LoVo (cell line): ENCODE data around the gene EDEM3.
"Not testable (repeated sequence)": the region's sequence is repeated elsewhere in the genome, so short reads cannot be mapped to it uniquely, and the experiment has no call there.

Experiments
- DNase-seq: peaks from one replicate; pipeline ENCODE4 v3.0.0-alpha.2; 2016; ENCODE audit warnings: low spot score

EDEM3 gene

GRCh38 chr1:184768467-184768866 is 13.8 kb upstream of the EDEM3 start:
- no peak for DNase-seq

DNA sequence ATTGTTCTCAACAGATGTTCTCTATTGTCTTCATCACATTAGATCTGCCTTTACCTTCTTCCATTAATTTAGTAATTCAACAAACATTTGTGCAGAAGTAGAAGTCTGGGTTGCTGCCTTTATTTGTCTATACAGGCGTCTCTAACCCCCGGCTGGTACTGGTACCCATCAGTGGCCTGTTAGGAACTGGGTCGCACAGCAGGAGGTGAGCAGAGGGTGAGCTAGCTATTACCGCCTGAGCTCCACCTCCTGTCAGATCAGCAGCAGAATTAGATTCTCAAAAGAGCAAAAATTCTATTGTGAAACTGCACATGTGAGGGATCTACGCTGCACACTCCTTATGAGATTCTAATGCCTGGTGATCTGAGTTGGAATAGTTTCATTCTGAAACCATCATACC is 12.9 kb upstream of the EDEM3 start:
- DNase-seq = no peak

- no peak for DNase-seq
Measured at GRCh38 chr1:184764483-184764882, 9.8 kb upstream of the EDEM3 start.

DNA sequence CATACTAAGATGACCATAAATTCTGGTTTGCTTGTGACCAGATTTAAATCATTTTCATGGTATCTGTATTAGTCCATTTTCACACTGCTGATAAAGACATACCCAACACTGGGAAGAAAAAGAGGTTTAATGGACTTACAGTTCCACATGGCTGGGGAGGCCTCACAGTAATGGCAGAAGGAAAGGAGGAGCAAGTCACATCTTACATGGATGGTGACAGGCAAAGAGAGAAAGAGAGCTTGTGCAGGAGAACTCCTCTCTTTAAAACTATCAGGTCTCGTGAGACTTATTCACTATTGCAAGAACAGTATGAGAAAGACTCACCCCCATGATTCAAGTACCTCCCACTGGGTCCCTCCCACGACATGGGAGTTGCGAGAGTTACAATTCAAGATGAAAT is 8.9 kb upstream of the EDEM3 start:
- DNase-seq = not testable (repeated sequence)

DNA sequence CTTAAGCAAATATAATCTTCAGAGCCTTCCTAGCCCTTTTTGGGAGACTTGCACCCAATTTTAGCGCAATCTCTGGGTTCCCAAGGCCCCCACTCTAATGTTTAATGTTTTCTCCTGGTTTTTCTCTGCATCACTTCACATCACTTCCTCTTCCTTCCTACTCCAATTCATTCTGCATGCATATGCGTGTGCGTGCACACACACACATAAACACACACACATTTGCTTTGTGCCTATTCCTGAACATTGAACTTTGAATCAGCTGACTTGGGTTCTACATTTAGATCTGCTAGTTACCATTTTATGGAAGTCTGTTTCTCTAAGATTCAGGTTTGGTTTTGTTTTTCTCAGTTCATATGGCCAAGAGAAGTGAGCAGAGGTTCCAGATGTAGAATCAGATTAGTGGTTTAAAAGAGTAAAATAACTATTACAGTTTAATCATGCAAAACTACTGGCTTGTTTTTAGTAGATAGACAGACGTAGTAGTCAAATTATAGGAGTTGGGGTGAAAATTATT is 7.4 kb upstream of the EDEM3 start:
- DNase-seq = no peak

DNA sequence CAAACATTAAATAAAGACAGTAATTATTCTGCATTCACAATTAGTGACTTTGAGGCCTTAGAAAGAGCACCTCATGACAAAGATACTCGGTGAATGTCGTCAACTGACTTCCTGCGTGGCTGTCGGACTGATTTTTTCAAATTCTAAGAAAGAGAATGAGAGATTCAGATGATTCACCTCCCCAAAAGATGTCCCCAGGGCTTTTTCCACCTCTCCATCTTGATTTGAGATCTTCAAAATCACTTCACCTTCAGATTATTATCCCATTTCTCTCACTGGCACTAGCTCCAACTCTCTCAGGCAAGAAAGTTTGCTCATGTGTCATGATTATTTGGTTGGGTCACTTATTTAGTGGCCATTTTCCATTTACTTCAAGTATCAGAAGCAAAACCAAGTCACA is 5.0 kb upstream of the EDEM3 start:
- no peak for DNase-seq

- no peak for DNase-seq
Measured at GRCh38 chr1:184759112-184759511, 4.5 kb upstream of the EDEM3 start.

- no peak for DNase-seq
Measured at GRCh38 chr1:184757891-184758290, 3.2 kb upstream of the EDEM3 start.

DNA sequence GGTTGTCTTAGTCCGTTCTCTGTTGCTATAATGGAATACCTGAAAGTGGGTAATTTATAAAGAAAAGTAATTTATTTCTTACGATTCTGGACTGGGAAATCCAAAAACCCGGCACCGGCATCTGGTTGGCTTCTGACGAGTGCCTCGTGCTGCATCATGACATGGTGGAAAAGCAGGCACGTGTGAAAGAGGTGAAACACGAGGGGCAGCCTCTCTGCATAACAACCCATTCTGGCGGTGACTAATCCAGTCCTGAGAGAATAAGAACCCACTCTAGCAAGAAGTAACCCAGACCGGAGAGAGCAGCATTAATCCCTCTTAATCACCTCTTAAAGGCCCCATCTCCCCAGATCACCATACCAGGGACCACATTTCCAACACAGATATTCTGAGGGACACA is 2.7 kb upstream of the EDEM3 start:
- no peak for DNase-seq

DNA sequence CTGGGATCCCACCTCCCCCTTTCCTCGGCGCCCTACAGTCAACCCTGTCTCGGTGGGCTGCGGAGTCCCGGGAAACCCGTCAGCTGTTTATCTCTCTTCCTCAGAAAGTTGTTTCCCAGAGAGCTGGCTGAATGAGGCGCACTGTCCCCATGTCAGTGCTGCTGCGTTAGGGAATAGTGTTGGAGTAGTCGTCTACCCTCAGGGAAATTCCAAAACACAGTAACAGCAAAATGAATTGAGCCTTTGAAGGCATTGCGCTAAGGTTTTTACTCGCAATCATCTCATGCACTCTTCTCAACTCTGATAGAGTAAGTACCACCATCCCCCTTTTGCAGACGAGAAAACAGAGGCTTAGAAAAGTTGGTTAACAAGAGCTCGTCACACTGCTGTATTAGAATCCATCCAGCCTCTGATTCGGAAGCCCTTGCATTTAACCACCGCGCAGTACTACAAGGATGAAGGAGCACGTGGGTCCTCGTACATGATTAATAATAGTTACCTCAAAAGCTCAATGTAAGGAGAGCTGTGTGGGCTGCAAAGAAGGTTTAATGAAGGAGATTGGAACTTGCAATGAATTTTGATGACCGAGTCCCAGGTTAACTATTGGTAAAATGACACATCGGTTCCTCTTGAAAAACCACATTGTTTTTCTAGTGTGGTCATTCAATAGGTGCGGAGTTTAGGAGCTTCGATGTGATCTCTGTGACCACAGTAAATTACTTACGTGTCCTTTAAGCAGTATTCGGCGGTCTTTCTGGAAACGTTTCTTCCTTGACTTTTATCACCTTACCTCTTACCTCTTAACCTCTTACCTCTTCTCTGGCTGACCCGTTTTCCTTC is 788 bp upstream of the EDEM3 start:
- DNase-seq = peak; percentile 25

DNA sequence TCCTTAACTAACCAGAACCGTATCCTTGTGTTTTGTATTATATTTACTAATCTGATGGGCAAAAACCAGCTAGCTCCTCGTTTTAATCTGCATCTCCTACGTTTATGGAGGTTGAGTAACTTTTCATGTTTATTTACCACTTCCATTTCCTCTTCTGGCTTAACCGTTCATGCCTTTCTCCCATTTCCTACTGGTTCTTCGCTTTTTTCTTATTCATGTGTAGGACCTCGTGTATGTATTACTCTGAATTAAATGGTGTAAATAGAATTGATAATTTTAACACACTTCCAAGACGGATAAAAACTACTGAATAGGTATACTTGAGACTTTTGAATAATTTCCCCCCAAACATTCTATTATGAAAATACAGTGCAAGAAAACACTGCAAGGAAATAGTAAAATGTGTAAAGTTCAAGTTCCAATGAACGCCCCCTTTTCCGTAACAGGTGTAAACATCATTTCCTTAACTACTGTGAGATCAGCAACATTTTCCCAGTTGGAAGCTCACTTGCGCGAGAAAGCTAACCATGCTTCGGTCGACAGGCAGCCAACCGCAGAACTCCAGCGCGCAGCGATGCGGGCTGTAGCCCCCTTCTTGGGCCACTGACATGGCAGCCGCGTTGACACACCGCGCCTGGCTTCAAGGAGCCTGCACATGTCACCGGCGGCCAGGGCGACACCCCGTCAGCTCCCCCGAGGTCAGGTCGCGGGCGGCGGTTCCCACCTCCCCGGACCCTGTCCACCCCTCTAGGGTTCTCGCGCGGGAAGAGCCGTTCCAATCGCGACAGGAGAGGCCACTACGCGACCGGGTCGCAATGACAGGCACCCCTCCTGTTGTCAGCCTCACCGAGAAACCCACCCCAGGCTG is 816 bp downstream of the EDEM3 start:
- peak; percentile 31 for DNase-seq

GRCh38 chr1:184753117-184753516 is 1.5 kb downstream of the EDEM3 start:
- no peak for DNase-seq

DNA sequence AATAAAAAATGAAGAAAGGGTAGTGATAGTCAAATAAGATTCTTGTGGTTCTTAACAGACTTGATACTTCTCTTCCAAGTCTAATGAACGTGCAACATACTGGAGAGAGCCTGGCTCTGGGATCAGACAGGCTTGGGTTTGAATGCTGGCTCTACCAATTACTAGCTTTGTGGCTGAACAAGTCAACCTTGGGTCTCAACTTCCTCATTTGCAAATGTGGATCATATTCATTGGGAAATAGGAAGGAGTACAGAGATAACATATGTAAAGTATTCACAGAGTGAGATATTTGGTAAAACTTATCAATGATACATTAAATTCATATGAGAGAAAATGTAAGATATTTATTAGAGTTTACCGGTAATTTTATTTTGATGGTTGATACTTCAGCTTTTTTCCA is 2.0 kb downstream of the EDEM3 start:
- DNase-seq = no peak

GRCh38 chr1:184748740-184749139 is 5.9 kb downstream of the EDEM3 start:
- no peak for DNase-seq

DNA sequence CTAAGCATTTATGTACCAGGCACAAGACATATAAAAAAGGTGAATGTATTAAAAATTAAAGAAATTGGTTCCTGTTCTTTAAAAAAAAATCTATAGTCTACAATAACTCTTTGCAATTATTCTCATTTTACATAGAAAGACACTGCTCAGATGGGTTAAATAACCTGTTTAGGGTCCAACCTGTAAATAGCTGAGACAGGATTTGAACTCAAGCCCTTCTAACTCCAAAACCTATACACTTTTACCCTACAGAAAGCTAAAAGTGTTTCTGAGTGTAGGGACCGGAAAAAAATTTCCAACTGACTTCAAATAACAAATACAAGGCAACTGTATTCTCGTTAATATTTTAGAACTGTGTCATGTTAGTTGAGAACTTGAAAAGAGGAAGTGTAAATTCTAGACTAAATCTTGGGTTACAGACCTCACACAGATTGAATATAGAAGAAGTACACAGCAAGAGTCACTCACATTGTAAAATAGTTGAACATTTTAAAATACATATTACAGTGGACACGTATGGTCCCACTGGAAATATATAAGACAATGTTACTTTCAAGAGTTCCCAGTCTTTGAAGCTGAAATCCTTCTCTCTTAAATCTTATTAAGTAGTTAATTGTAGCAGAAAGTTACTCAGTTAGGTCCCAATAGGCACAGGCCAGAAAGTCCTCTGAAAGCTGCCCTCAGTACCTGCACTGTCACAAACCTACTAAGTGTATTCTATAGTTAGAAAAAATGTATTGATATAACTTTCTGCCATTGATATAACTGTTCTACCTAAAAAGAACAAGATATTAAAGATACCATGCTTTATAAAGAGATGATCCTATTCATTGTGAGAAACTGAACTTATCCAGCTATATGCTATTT is 7.3 kb downstream of the EDEM3 start:
- no peak for DNase-seq

- DNase-seq = no peak
Measured at GRCh38 chr1:184745929-184746638, 8.6 kb downstream of the EDEM3 start.

- no peak for DNase-seq
Measured at GRCh38 chr1:184745110-184745509, 9.5 kb downstream of the EDEM3 start.

DNA sequence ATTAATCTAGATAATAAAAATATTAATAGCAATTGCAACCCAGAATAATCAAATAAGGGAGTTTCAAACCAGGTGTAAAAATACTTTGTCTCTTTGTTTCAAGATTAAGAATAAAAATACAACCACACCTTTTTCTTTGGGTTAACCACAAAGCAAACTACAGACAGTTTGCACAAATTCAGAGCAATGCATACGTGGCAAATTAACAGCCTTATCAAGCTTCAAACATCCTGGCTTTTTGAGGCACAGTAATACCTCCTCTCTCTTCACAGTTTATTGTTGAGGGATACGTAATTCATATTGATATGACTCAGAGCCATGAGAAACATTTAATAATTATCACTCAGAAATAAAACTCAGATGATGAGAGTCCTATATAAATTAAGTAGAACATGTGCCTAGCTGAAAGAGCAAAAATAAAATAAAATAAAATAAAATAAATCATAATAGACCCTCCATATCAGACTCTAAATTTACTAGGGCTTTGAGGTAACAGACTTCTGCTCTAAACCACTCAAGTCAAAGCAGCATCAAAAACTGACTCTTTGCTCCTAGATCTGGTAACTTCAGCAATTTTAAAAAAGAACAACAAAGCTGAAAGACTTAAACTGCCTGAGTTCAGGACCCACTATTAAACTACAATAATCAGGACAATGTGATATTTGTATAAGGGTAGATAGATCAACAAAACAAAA is 11.4 kb downstream of the EDEM3 start:
- no peak for DNase-seq

- no peak for DNase-seq
Measured at GRCh38 chr1:184740344-184740743, 14.3 kb downstream of the EDEM3 start.

- no peak for DNase-seq
Measured at GRCh38 chr1:184739796-184740195, 14.9 kb downstream of the EDEM3 start.

DNA sequence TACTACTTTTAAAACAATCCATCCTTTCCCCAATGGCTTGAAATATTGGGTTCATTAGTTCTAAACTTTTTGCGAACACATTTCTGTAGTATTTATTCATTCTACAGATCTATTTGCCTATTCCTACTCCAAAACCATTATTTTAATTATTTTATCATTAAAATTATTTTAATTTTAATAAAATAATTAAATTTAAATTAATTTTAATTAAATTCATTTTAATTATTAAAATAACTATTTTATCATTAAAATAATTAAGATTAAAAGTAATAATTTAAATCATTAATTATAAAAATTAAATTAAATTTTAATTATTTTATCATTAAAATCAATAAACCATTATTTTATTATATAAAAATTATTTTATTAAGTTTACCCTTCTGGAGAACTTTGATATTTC is 15.6 kb downstream of the EDEM3 start:
- DNase-seq = no peak
